GM18517 (cell line): ENCODE data around the gene DMAC2.
A peak's percentile ranks its signal among the peaks of the same experiment; 100 is the strongest.
"Not testable (repeated sequence)": the region's sequence is repeated elsewhere in the genome, so short reads cannot be mapped to it uniquely, and the experiment has no call there.

ENCODE experiments used
- ATAC-seq: cut with Tn5 transposase; IDR thresholded peaks from one replicate; pipeline ENCODE4 v1.9.1; 2021; ENCODE audit warnings: mild to moderate bottlenecking, moderate library complexity; ENCODE audit not compliant: unreplicated experiment

DMAC2 gene

GRCh38 chr19:41402010-41402409 lies 37.7 kb downstream of the DMAC2 start:
- ATAC-seq: no peak

- no peak for ATAC-seq
These were observed 38.2 kb downstream of the DMAC2 start for GRCh38 chr19:41401483-41401882.

GRCh38 chr19:41399525-41399924 lies 40.2 kb downstream of the DMAC2 start:
- no peak for ATAC-seq

GRCh38 chr19:41399091-41399490 lies 40.6 kb downstream of the DMAC2 start:
- ATAC-seq: no peak

GRCh38 chr19:41398598-41398997 lies 41.1 kb downstream of the DMAC2 start:
- ATAC-seq: no peak

- ATAC-seq: no peak
These were observed 41.7 kb downstream of the DMAC2 start for GRCh38 chr19:41398050-41398418.

GRCh38 chr19:41397086-41398049 lies 42.3 kb downstream of the DMAC2 start, which contains the start of the genes BCKDHA and EXOSC5:
BCKDHA (plus strand) TSS chr19:41397818; CDS start chr19:41397828, 10 bp downstream.
EXOSC5 (minus strand) TSS chr19:41397359; CDS start chr19:41397328, 31 bp downstream.
- peak; percentile 93 for ATAC-seq

GRCh38 chr19:41395355-41395754 lies 44.4 kb downstream of the DMAC2 start:
- no peak for ATAC-seq

GRCh38 chr19:41392775-41393174 lies 46.9 kb downstream of the DMAC2 start:
- no peak for ATAC-seq

- ATAC-seq: no peak
These were observed 48.1 kb downstream of the DMAC2 start for GRCh38 chr19:41391618-41392017.

GRCh38 chr19:41386442-41386841 lies 53.3 kb downstream of the DMAC2 start:
- ATAC-seq: no peak

GRCh38 chr19:41384351-41384750 lies 55.4 kb downstream of the DMAC2 start:
- ATAC-seq: no peak

- not testable (repeated sequence) for ATAC-seq
These were observed 58.2 kb downstream of the DMAC2 start for GRCh38 chr19:41381536-41381935.
